WTC11 (cell line): Measurements from ENCODE around the gene KLHL22. TPM values are rescaled to one million over a fixed set of nuclear protein-coding genes. Genes with fewer than 3 reads are reported as not detected.
A peak's percentile ranks its signal among the peaks of the same experiment; 100 is the strongest.

Experiments used
- ARID4B ChIP-seq: sonication (generic); formaldehyde crosslinking; IDR thresholded peaks from 2 replicates; pipeline ENCODE4 v1.8.0; 2023; ENCODE audit warnings: missing genetic modification reagents, mild to moderate bottlenecking, borderline replicate concordance
- ATF1 ChIP-seq: sonication (generic); formaldehyde crosslinking; IDR thresholded peaks from 2 replicates; pipeline ENCODE4 v1.8.1; 2023; ENCODE audit warnings: mild to moderate bottlenecking, moderate library complexity, missing genetic modification reagents
- CREB1 ChIP-seq: sonication (generic); formaldehyde crosslinking; IDR thresholded peaks from 2 replicates; pipeline ENCODE4 v1.8.0; 2023; ENCODE audit warnings: mild to moderate bottlenecking, missing genetic modification reagents
- CTCF ChIP-seq: fragments of 200-600 bp; IDR thresholded peaks from 2 replicates; pipeline ENCODE4 v1.8.0; 2022; ENCODE audit warnings: antibody characterized with exemption
- ESRRA ChIP-seq: sonication (generic); formaldehyde crosslinking; IDR thresholded peaks from 2 replicates; pipeline ENCODE4 v1.8.1; 2022; ENCODE audit warnings: mild to moderate bottlenecking, missing genetic modification reagents, borderline replicate concordance
- FOXK1 ChIP-seq: sonication (generic); formaldehyde crosslinking; IDR thresholded peaks from 2 replicates; pipeline ENCODE4 v1.8.0; 2022; ENCODE audit warnings: mild to moderate bottlenecking, moderate library complexity, missing genetic modification reagents
- FOXP1 ChIP-seq: sonication (generic); formaldehyde crosslinking; IDR thresholded peaks from 2 replicates; pipeline ENCODE4 v1.8.0; 2022; ENCODE audit warnings: missing genetic modification reagents, mild to moderate bottlenecking, moderate library complexity, borderline replicate concordance
- FOXP4 ChIP-seq: sonication (generic); formaldehyde crosslinking; IDR thresholded peaks from 2 replicates; pipeline ENCODE4 v1.8.0; 2022; ENCODE audit warnings: mild to moderate bottlenecking, missing genetic modification reagents
- GRHL2 ChIP-seq: fragments of 250-450 bp; sonication (Bioruptor Pico); IDR thresholded peaks from 2 replicates; pipeline ENCODE4 v1.8.0; 2022; ENCODE audit warnings: mild to moderate bottlenecking, moderate library complexity; ENCODE audit not compliant: insufficient replicate concordance, severe bottlenecking
- HMGA2 ChIP-seq: fragments of 250-450 bp; sonication (Bioruptor Pico); IDR thresholded peaks from 2 replicates; pipeline ENCODE4 v1.4.0; 2021; ENCODE audit warnings: mild to moderate bottlenecking, moderate library complexity
- JAZF1 ChIP-seq: fragments of 250-450 bp; sonication (Bioruptor Pico); IDR thresholded peaks from 2 replicates; pipeline ENCODE4 v1.9.0; 2021; ENCODE audit warnings: moderate library complexity, mild to moderate bottlenecking, inconsistent platforms
- JUN ChIP-seq: sonication (generic); formaldehyde crosslinking; IDR thresholded peaks from 2 replicates; pipeline ENCODE4 v1.8.0; 2023; ENCODE audit warnings: mild to moderate bottlenecking, missing genetic modification reagents
- MYBL2 ChIP-seq: sonication (generic); formaldehyde crosslinking; IDR thresholded peaks from 2 replicates; pipeline ENCODE4 v1.8.1; 2023; ENCODE audit warnings: mild to moderate bottlenecking, moderate library complexity, missing genetic modification reagents
- NR3C1 ChIP-seq: sonication (generic); formaldehyde crosslinking; conservative IDR thresholded peaks from 2 replicates; pipeline ENCODE4 v1.8.1; 2023; ENCODE audit warnings: low read depth, mild to moderate bottlenecking, missing genetic modification reagents
- RELA ChIP-seq: sonication (generic); formaldehyde crosslinking; IDR thresholded peaks from 2 replicates; pipeline ENCODE4 v1.8.1; 2022; ENCODE audit warnings: missing genetic modification reagents, mild to moderate bottlenecking, borderline replicate concordance
- RORB ChIP-seq: fragments of 250-450 bp; sonication (Bioruptor Pico); IDR thresholded peaks from 2 replicates; pipeline ENCODE4 v1.9.0; 2021; ENCODE audit warnings: mild to moderate bottlenecking
- SOX15 ChIP-seq: fragments of 250-450 bp; sonication (Bioruptor Pico); IDR thresholded peaks from 2 replicates; pipeline ENCODE4 v1.9.0; 2021; ENCODE audit warnings: mild to moderate bottlenecking
- TEAD4 ChIP-seq: sonication (generic); formaldehyde crosslinking; IDR thresholded peaks from 2 replicates; pipeline ENCODE4 v1.8.0; 2022; ENCODE audit warnings: mild to moderate bottlenecking, missing genetic modification reagents
- USF2 ChIP-seq: sonication (generic); formaldehyde crosslinking; IDR thresholded peaks from 2 replicates; pipeline ENCODE4 v1.8.1; 2023; ENCODE audit warnings: mild to moderate bottlenecking, missing genetic modification reagents, moderate library complexity
- ZMAT4 ChIP-seq: fragments of 250-450 bp; sonication (Bioruptor Pico); IDR thresholded peaks from 2 replicates; pipeline ENCODE4 v1.9.0; 2021; ENCODE audit warnings: mild to moderate bottlenecking
- ZNF671 ChIP-seq: fragments of 250-450 bp; sonication (Bioruptor Pico); IDR thresholded peaks from 2 replicates; pipeline ENCODE4 v1.8.0; 2021; ENCODE audit warnings: mild to moderate bottlenecking
- ZSCAN18 ChIP-seq: fragments of 250-450 bp; sonication (Bioruptor Pico); IDR thresholded peaks from 2 replicates; pipeline ENCODE4 v2.1.2; 2022; ENCODE audit warnings: mild to moderate bottlenecking, moderate library complexity
- total RNA-seq: library from RNA; stranded (reverse); gene quantifications from 3 replicates; pipeline ENCODE4 v1.2.3, GENCODE V29; 2021
- TF ChIP-seq, protein P1 (sequence below): sonication (generic); formaldehyde crosslinking; IDR thresholded peaks from 2 replicates; pipeline ENCODE4 v1.8.1; 2022; ENCODE audit warnings: mild to moderate bottlenecking, missing genetic modification reagents, moderate library complexity, borderline replicate concordance
- TF ChIP-seq, protein P2 (sequence below): sonication (generic); formaldehyde crosslinking; IDR thresholded peaks from 2 replicates; pipeline ENCODE4 v1.8.0; 2022; ENCODE audit warnings: mild to moderate bottlenecking, missing genetic modification reagents
- TF ChIP-seq, protein P3 (sequence below): sonication (generic); formaldehyde crosslinking; IDR thresholded peaks from 2 replicates; pipeline ENCODE4 v1.8.0; 2022; ENCODE audit warnings: mild to moderate bottlenecking, missing genetic modification reagents

KLHL22 gene
- total RNA-seq, 1 experiment from 2014 or later, result 15.7 TPM

DNA sequence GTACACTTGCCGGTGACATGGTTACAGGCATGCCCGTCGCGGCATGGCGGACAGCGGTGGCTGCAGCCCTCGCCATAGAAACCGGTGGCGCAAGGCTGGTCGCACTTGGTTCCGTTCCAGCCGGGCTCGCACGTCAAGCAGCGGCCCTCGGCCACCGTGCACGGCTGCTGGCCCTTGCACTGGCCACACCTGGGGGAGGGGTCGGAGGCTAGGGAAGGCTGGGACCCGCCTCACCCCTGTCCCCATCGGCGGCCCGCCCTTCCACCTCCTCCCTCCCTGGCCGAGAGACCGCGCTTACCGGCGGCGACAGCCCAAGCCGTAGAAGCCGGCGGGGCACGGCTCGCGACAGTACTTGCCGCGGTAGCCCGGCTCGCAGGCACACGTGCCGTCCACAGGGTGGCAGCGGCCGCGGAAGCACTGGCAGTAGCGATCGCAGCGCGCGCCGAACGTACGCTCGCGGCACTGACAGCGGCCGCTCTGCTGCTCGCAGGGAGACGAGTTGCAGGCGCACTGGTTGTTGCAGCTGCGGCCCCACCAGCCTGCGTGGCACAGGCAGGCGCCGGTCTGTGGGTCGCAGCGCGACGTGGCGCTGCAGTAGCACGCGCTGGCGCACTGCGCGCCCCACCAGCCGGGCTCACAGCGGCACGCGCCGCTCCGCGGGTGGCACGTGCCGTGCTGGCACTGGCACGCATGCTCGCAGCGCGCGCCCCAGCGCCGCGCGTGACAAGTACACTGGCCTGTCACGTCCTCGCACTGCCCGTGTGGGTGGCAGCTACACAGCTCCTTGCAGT, 64.7 kb downstream of the KLHL22 start (continued):
- TF ChIP-seq USF2 (CRISPR knock-in tag) (no peak), RORB (no peak), GRHL2 (no peak), ATF1 (CRISPR knock-in tag) (0 out of 2 replicates have a peak, but pooled peaks have one; percentile 57), FOXP4 (peak; percentile 39), HMGA2 (CRISPR knock-in tag) (no peak), ZMAT4 (CRISPR knock-in tag) (no peak), SOX15 (CRISPR knock-in tag) (no peak), NR3C1 (CRISPR knock-in tag) (no peak), ESRRA (CRISPR knock-in tag) (0 out of 2 replicates have a peak, but pooled peaks have one; percentile 57), JAZF1 (CRISPR knock-in tag) (no peak), FOXP1 (CRISPR knock-in tag) (peak; percentile 42; the same call in 1 of the 2 replicates), ARID4B (CRISPR knock-in tag) (no peak), RELA (CRISPR knock-in tag) (peak; percentile 75; the same call in 1 of the 2 replicates), ZNF671 (CRISPR knock-in tag) (no peak), MYBL2 (CRISPR knock-in tag) (0 out of 2 replicates have a peak, but pooled peaks have one; percentile 33), CREB1 (CRISPR knock-in tag) (no peak), FOXK1 (CRISPR knock-in tag) (no peak), TEAD4 (CRISPR knock-in tag) (0 out of 2 replicates have a peak, but pooled peaks have one; percentile 39), CTCF (no peak), JUN (CRISPR knock-in tag) (no peak; the same call in 1 of the 2 replicates), ZSCAN18 (CRISPR knock-in tag) (no peak)
- TF ChIP-seq, protein P1, sequence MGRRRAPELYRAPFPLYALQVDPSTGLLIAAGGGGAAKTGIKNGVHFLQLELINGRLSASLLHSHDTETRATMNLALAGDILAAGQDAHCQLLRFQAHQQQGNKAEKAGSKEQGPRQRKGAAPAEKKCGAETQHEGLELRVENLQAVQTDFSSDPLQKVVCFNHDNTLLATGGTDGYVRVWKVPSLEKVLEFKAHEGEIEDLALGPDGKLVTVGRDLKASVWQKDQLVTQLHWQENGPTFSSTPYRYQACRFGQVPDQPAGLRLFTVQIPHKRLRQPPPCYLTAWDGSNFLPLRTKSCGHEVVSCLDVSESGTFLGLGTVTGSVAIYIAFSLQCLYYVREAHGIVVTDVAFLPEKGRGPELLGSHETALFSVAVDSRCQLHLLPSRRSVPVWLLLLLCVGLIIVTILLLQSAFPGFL (CRISPR knock-in tag), result no peak
- TF ChIP-seq, protein P2, sequence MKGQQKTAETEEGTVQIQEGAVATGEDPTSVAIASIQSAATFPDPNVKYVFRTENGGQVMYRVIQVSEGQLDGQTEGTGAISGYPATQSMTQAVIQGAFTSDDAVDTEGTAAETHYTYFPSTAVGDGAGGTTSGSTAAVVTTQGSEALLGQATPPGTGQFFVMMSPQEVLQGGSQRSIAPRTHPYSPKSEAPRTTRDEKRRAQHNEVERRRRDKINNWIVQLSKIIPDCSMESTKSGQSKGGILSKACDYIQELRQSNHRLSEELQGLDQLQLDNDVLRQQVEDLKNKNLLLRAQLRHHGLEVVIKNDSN (CRISPR knock-in tag), result peak; percentile 65; the same call in 1 of the 2 replicates
- TF ChIP-seq, protein P3, sequence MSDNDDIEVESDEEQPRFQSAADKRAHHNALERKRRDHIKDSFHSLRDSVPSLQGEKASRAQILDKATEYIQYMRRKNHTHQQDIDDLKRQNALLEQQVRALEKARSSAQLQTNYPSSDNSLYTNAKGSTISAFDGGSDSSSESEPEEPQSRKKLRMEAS, result peak; percentile 82; the same call in 1 of the 2 replicates
